ENCODE results near the gene WFIKKN1. TPM values are rescaled to one million over a fixed set of nuclear protein-coding genes. Genes with fewer than 3 reads are reported as not detected.

WFIKKN1 gene
- total and polyA plus RNA-seq, 2 of the 4 experiments (the other 2 are of a cell fraction), result 0.10 TPM; not detected in 1

- H3K27me3 ChIP-seq (ENCODE audit: control insufficient read depth, insufficient read depth, low read length), result no peaks in the 10 kb centered on the region
- dilution Hi-C loops (cut with HindIII; ENCODE audit: low sequenced_read_pairs, unreplicated experiment) (no loop called here), in situ Hi-C loops (cut with MboI; ENCODE audit: low sequenced_read_pairs) (no loop called here), intact Hi-C loops (cut with micrococcal nuclease) (no loop called here)
- no peaks in the 10 kb centered on the region for H3K9me3 ChIP-seq (ENCODE audit: control insufficient read depth, insufficient read depth, low read length)
- peak overlapping the region; percentile 76 for H3K14ac ChIP-seq (replicated peaks; ENCODE audit: low read depth, low read length)
- no peak for TF ChIP-seq CTCF (conservative IDR thresholded peaks at IDR 0.05; ENCODE audit: low read depth, low read length)
- TF ChIP-seq NFE2L2 (IDR thresholded peaks at IDR 0.05; ENCODE audit: low read depth, low read length), result no peak
- H3K36me3 ChIP-seq (ENCODE audit: control insufficient read depth, insufficient read depth, low read length), result peaks cover 27% of the 10 kb centered on the region
- no peak overlapping the region for H2BK120ac ChIP-seq (ENCODE audit: low read depth, low read length)
- peak overlapping the region; percentile 74 for H2BK5ac ChIP-seq (ENCODE audit: low read depth, low read length, poor library complexity, severe bottlenecking)
- H4K5ac ChIP-seq (ENCODE audit: low read depth, low read length), result peak overlapping the region; percentile 54; the same call in 1 of the 2 replicates
- H3K56ac ChIP-seq (ENCODE audit: extremely low read depth, insufficient read depth, low read length), result no peak overlapping the region
- ChIA-PET CTCF (no interaction called here), POLR2A (ENCODE audit: unreplicated experiment) (no interaction called here)
- peak overlapping the region; percentile 82 for H3K27ac ChIP-seq (ENCODE audit: insufficient read depth, low read length)
- H2AFZ ChIP-seq (replicated peaks; ENCODE audit: low read length, poor library complexity), result peak overlapping the region; percentile 93
- no peak overlapping the region for H4K91ac ChIP-seq (ENCODE audit: insufficient read depth, low read depth, low read length)
- DNase-seq (no peak), ATAC-seq (ENCODE audit: low read depth) (peak; percentile 2)
- H4K20me1 ChIP-seq (ENCODE audit: insufficient read depth, low read length), result peaks cover 34% of the 10 kb centered on the region
- WGBS, 2 experiments (ENCODE audit: extremely low coverage in 2 of 2, insufficient read length in 1 of 2), result 1% methylated on average over 24 of the region's 38 CpGs; no CpG with 5 or more reads in 1 of the 2 experiments
- H3K23ac ChIP-seq (ENCODE audit: low read depth, low read length), result peak overlapping the region; percentile 53; the same call in 1 of the 2 replicates
- peak overlapping the region; percentile 74 to 86; a peak in 2 of 4 replicates for H4K8ac ChIP-seq (ENCODE audit: low read depth in 2 of 2, low read length in 2 of 2)
- peak overlapping the region; percentile 83; the same call in 1 of the 2 replicates for H3K4ac ChIP-seq (ENCODE audit: low read depth, low read length)
- H3K4me3 ChIP-seq (ENCODE audit: insufficient read depth, low read depth, low read length), result peak overlapping the region; percentile 96
- H2BK20ac ChIP-seq (ENCODE audit: low read depth, low read length), result no peak overlapping the region
- no peak overlapping the region for H2BK15ac ChIP-seq (ENCODE audit: low read depth, low read length)
- peak overlapping the region; percentile 80 for H3K9ac ChIP-seq (ENCODE audit: low read depth, low read length)
- H2AK5ac ChIP-seq (ENCODE audit: low read depth, low read length), result no peak overlapping the region
- H3K18ac ChIP-seq (ENCODE audit: low read depth, low read length), result no peak overlapping the region
- H3K79me1 ChIP-seq (ENCODE audit: low read depth in 1 of 2, low read length in 2 of 2), result peaks cover 9 to 40% of the 10 kb centered on the region in 2 experiments; a peak in 3 of 4 replicates
- peaks cover 15% of the 10 kb centered on the region for H3K9me1 ChIP-seq (ENCODE audit: insufficient read depth, low read length)
- H2AK9ac ChIP-seq (replicated peaks; ENCODE audit: low read depth, low read length, poor library complexity), result peak overlapping the region; percentile 95
- peak overlapping the region; percentile 98 for H3K4me2 ChIP-seq (ENCODE audit: low read depth, low read length)
- peaks cover 22% of the 10 kb centered on the region for H3K4me1 ChIP-seq (ENCODE audit: control insufficient read depth, insufficient read depth, low read length)
- no TSS peak for BruUV-seq (replicated peaks)
Measured at GRCh38 chr16:680625-680945, 49.8 kb downstream of the WFIKKN1 start.
